Measurements from ENCODE around the gene SATB1.

Gene SATB1

DNA sequence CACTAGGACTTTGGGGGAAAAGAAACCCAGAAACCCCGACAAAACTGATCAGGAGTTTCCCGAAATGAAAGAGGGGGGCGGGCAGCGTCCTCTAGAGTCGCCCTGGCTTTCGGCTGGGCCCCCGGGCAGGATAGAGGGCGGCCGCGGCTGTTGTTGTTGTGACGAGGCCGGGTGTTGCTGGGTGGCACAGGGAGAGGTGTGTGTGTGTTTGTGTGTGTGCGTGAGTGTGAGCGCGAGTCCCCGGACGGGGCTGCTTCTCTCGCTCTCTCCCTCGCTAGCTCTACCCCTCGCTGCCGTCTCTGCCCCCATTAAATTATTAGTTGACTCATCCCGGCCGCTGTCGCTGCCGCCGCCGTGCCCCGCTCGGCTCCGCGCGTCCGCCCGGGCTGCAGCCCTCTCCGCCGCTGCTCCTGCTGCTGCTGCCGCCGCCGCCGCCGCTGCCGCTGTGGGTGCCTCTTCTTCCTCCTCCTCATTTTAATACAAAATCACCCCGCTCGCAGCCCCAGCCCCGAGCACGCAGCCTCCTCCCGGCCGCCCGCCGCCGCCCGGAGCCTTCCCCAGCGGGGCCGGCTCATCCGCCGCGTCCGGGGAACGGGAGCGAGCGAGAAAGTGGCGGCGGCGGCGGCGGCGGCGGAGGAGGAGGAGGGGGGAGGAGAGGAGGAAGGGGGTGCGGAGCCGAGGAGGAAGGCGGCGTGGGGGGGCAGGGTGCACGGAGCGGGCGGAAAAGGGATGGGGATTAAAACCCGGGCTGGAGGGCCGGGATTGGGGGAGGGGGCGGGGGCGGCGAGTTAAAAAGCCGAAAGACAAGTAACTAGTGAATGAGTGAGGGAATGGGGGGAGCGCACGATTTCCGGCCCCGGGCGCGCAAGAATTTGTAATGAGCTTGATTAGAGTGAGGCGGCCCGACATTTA, at the start of gene SATB1:
TSS of gene SATB1 (minus strand) at position 611 of the 912 bp plus-strand sequence. CDS start 4,372 bp downstream, outside the sequence.
- peak within 1 kb of the TSS; percentile 91 for H3K27ac ChIP-seq (ENCODE audit: extremely low read depth, low read depth, low read length)
- H3K4me3 ChIP-seq (ENCODE audit: low read depth, low read length), result peak within 1 kb of the TSS; percentile 72
- POLR2A ChIA-PET, result no interaction called here
- H3K9me3 ChIP-seq (ENCODE audit: control insufficient read depth, insufficient read depth, low read depth, low read length), result no peaks in the 10 kb centered on the region
- no peaks in the 10 kb centered on the region for H3K36me3 ChIP-seq (ENCODE audit: control insufficient read depth in 2 of 2, insufficient read depth in 1 of 2, low read length in 2 of 2)
- CTCF ChIA-PET, result no interaction called here
- peaks cover 16% of the 10 kb centered on the region for H3K4me1 ChIP-seq (ENCODE audit: control insufficient read depth, insufficient read depth, low read length)
- TF ChIP-seq ZSCAN23 (tag by site-specific recombination; IDR thresholded peaks at IDR 0.05) (no peak), ZNF629 (tag by site-specific recombination; IDR thresholded peaks at IDR 0.05) (no peak), ZNF121 (tag by site-specific recombination; IDR thresholded peaks at IDR 0.05) (no peak), ZNF311 (tag by site-specific recombination; IDR thresholded peaks at IDR 0.05; ENCODE audit: borderline replicate concordance) (no peak), HOXA7 (CRISPR knock-in tag; IDR thresholded peaks at IDR 0.05; ENCODE audit: borderline replicate concordance) (no peak), GLI4 (tag by site-specific recombination; IDR thresholded peaks at IDR 0.05) (no peak; the same call in 1 of the 2 replicates), ZNF114 (tag by site-specific recombination; IDR thresholded peaks at IDR 0.05) (no peak), ZNF174 (tag by site-specific recombination; IDR thresholded peaks at IDR 0.05) (no peak), FEZF1 (tag by site-specific recombination; IDR thresholded peaks at IDR 0.05) (no peak), ZNF140 (tag by site-specific recombination; IDR thresholded peaks at IDR 0.05) (no peak), YY1 (tag by site-specific recombination; IDR thresholded peaks at IDR 0.05) (no peak), WT1 (tag by site-specific recombination; IDR thresholded peaks at IDR 0.05) (no peak), ZNF19 (tag by site-specific recombination; IDR thresholded peaks at IDR 0.05; ENCODE audit: low read depth) (no peak), ZNF473 (tag by site-specific recombination; IDR thresholded peaks at IDR 0.05) (no peak), ZNF585B (tag by site-specific recombination; IDR thresholded peaks at IDR 0.05) (no peak), ZNF214 (tag by site-specific recombination; IDR thresholded peaks at IDR 0.05; ENCODE audit: borderline replicate concordance) (no peak), ZNF792 (tag by site-specific recombination; IDR thresholded peaks at IDR 0.05) (no peak), ZIC2 (tag by site-specific recombination; IDR thresholded peaks at IDR 0.05) (no peak)
- TF ChIP-seq, protein P1, sequence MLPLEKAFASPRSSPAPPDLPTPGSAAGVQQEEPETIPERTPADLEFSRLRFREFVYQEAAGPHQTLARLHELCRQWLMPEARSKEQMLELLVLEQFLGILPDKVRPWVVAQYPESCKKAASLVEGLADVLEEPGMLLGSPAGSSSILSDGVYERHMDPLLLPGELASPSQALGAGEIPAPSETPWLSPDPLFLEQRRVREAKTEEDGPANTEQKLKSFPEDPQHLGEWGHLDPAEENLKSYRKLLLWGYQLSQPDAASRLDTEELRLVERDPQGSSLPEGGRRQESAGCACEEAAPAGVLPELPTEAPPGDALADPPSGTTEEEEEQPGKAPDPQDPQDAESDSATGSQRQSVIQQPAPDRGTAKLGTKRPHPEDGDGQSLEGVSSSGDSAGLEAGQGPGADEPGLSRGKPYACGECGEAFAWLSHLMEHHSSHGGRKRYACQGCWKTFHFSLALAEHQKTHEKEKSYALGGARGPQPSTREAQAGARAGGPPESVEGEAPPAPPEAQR (tag by site-specific recombination; IDR thresholded peaks at IDR 0.05), result no peak
- TF ChIP-seq, protein P2, sequence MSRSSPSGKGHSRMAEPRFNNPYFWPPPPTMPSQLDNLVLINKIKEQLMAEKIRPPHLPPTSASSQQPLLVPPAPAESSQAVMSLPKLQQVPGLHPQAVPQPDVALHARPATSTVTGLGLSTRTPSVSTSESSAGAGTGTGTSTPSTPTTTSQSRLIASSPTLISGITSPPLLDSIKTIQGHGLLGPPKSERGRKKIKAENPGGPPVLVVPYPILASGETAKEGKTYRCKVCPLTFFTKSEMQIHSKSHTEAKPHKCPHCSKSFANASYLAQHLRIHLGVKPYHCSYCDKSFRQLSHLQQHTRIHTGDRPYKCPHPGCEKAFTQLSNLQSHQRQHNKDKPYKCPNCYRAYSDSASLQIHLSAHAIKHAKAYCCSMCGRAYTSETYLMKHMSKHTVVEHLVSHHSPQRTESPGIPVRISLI (tag by site-specific recombination; IDR thresholded peaks at IDR 0.05), result no peak
- TF ChIP-seq, protein P3, sequence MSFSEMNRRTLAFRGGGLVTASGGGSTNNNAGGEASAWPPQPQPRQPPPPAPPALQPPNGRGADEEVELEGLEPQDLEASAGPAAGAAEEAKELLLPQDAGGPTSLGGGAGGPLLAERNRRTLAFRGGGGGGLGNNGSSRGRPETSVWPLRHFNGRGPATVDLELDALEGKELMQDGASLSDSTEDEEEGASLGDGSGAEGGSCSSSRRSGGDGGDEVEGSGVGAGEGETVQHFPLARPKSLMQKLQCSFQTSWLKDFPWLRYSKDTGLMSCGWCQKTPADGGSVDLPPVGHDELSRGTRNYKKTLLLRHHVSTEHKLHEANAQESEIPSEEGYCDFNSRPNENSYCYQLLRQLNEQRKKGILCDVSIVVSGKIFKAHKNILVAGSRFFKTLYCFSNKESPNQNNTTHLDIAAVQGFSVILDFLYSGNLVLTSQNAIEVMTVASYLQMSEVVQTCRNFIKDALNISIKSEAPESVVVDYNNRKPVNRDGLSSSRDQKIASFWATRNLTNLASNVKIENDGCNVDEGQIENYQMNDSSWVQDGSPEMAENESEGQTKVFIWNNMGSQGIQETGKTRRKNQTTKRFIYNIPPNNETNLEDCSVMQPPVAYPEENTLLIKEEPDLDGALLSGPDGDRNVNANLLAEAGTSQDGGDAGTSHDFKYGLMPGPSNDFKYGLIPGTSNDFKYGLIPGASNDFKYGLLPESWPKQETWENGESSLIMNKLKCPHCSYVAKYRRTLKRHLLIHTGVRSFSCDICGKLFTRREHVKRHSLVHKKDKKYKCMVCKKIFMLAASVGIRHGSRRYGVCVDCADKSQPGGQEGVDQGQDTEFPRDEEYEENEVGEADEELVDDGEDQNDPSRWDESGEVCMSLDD (tag by site-specific recombination; IDR thresholded peaks at IDR 0.05), result peak; percentile 31; the same call in 1 of the 2 replicates
- TF ChIP-seq, protein P4, sequence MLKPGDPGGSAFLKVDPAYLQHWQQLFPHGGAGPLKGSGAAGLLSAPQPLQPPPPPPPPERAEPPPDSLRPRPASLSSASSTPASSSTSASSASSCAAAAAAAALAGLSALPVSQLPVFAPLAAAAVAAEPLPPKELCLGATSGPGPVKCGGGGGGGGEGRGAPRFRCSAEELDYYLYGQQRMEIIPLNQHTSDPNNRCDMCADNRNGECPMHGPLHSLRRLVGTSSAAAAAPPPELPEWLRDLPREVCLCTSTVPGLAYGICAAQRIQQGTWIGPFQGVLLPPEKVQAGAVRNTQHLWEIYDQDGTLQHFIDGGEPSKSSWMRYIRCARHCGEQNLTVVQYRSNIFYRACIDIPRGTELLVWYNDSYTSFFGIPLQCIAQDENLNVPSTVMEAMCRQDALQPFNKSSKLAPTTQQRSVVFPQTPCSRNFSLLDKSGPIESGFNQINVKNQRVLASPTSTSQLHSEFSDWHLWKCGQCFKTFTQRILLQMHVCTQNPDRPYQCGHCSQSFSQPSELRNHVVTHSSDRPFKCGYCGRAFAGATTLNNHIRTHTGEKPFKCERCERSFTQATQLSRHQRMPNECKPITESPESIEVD (tag by site-specific recombination; IDR thresholded peaks at IDR 0.05), result no peak
- TF ChIP-seq, protein P5, sequence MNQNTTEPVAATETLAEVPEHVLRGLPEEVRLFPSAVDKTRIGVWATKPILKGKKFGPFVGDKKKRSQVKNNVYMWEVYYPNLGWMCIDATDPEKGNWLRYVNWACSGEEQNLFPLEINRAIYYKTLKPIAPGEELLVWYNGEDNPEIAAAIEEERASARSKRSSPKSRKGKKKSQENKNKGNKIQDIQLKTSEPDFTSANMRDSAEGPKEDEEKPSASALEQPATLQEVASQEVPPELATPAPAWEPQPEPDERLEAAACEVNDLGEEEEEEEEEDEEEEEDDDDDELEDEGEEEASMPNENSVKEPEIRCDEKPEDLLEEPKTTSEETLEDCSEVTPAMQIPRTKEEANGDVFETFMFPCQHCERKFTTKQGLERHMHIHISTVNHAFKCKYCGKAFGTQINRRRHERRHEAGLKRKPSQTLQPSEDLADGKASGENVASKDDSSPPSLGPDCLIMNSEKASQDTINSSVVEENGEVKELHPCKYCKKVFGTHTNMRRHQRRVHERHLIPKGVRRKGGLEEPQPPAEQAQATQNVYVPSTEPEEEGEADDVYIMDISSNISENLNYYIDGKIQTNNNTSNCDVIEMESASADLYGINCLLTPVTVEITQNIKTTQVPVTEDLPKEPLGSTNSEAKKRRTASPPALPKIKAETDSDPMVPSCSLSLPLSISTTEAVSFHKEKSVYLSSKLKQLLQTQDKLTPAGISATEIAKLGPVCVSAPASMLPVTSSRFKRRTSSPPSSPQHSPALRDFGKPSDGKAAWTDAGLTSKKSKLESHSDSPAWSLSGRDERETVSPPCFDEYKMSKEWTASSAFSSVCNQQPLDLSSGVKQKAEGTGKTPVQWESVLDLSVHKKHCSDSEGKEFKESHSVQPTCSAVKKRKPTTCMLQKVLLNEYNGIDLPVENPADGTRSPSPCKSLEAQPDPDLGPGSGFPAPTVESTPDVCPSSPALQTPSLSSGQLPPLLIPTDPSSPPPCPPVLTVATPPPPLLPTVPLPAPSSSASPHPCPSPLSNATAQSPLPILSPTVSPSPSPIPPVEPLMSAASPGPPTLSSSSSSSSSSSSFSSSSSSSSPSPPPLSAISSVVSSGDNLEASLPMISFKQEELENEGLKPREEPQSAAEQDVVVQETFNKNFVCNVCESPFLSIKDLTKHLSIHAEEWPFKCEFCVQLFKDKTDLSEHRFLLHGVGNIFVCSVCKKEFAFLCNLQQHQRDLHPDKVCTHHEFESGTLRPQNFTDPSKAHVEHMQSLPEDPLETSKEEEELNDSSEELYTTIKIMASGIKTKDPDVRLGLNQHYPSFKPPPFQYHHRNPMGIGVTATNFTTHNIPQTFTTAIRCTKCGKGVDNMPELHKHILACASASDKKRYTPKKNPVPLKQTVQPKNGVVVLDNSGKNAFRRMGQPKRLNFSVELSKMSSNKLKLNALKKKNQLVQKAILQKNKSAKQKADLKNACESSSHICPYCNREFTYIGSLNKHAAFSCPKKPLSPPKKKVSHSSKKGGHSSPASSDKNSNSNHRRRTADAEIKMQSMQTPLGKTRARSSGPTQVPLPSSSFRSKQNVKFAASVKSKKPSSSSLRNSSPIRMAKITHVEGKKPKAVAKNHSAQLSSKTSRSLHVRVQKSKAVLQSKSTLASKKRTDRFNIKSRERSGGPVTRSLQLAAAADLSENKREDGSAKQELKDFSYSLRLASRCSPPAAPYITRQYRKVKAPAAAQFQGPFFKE (tag by site-specific recombination; IDR thresholded peaks at IDR 0.05; ENCODE audit: borderline replicate concordance), result no peak
- TF ChIP-seq, protein P6, sequence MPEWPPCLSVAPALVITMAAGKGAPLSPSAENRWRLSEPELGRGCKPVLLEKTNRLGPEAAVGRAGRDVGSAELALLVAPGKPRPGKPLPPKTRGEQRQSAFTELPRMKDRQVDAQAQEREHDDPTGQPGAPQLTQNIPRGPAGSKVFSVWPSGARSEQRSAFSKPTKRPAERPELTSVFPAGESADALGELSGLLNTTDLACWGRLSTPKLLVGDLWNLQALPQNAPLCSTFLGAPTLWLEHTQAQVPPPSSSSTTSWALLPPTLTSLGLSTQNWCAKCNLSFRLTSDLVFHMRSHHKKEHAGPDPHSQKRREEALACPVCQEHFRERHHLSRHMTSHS (tag by site-specific recombination; IDR thresholded peaks at IDR 0.05), result no peak
